ENCODE data around the gene SLC10A1.
"Not testable (repeated sequence)": the region's sequence is repeated elsewhere in the genome, so short reads cannot be mapped to it uniquely, and the experiment has no call there.

Gene SLC10A1

GRCh38 chr14:69769623-69770022 lies 27.4 kb downstream of the SLC10A1 start:
- DNase-seq (ENCODE audit: low spot score), result no peak

GRCh38 chr14:69768873-69769272 lies 28.2 kb downstream of the SLC10A1 start:
- DNase-seq (ENCODE audit: low spot score), result no peak

GRCh38 chr14:69767369-69767999 lies 29.6 kb downstream of the SLC10A1 start:
- peak; percentile 94 for DNase-seq (ENCODE audit: low spot score)

GRCh38 chr14:69766984-69767368 lies 30.1 kb downstream of the SLC10A1 start, which contains the start of gene SRSF5:
SRSF5 (plus strand) TSS chr14:69767142; CDS start chr14:69768157, 1,015 bp downstream.
- peak; percentile 96 for DNase-seq (ENCODE audit: low spot score)

GRCh38 chr14:69763761-69764510 lies 33.1 kb downstream of the SLC10A1 start:
- DNase-seq (ENCODE audit: low spot score), result no peak

GRCh38 chr14:69760810-69761209 lies 36.2 kb downstream of the SLC10A1 start:
- DNase-seq (ENCODE audit: low spot score), result no peak

- no peak for DNase-seq (ENCODE audit: low spot score)
Observed at GRCh38 chr14:69756298-69756697, 40.7 kb downstream of the SLC10A1 start.

- no peak for DNase-seq (ENCODE audit: low spot score)
Observed at GRCh38 chr14:69755784-69756183, 41.3 kb downstream of the SLC10A1 start.

- DNase-seq (ENCODE audit: low spot score), result no peak
Observed at GRCh38 chr14:69755296-69755695, 41.7 kb downstream of the SLC10A1 start.

GRCh38 chr14:69754487-69754886 lies 42.6 kb downstream of the SLC10A1 start:
- peak; percentile 58 for DNase-seq (ENCODE audit: low spot score)

- no peak for DNase-seq (ENCODE audit: low spot score)
Observed at GRCh38 chr14:69753860-69754259, 43.2 kb downstream of the SLC10A1 start.

GRCh38 chr14:69752773-69753172 lies 44.3 kb downstream of the SLC10A1 start:
- no peak for DNase-seq (ENCODE audit: low spot score)

GRCh38 chr14:69750495-69750894 lies 46.5 kb downstream of the SLC10A1 start:
- DNase-seq (ENCODE audit: low spot score), result no peak

- DNase-seq (ENCODE audit: low spot score), result no peak
Observed at GRCh38 chr14:69749956-69750355, 47.1 kb downstream of the SLC10A1 start.

- no peak for DNase-seq (ENCODE audit: low spot score)
Observed at GRCh38 chr14:69741055-69741454, 56.0 kb downstream of the SLC10A1 start.

- not testable (repeated sequence) for DNase-seq (ENCODE audit: low spot score)
Observed at GRCh38 chr14:69736405-69736804, 60.6 kb downstream of the SLC10A1 start.

- DNase-seq (ENCODE audit: low spot score), result not testable (repeated sequence)
Observed at GRCh38 chr14:69731919-69732598, 65.0 kb downstream of the SLC10A1 start.

GRCh38 chr14:69727860-69728259 lies 69.2 kb downstream of the SLC10A1 start:
- DNase-seq (ENCODE audit: low spot score), result no peak

GRCh38 chr14:69726761-69727511 lies 70.1 kb downstream of the SLC10A1 start:
- DNase-seq (ENCODE audit: low spot score), result peak; percentile 84

Data from hematopoietic multipotent progenitor cell treated with erythropoietin and hydrocortisone succinate and interleukin-3 and kit ligand, for 15 days (in vitro differentiated cells).